WTC11 (cell line): ENCODE results near the gene BORCS5.

ENCODE experiments used
- CREB1 ChIP-seq: sonication (generic); formaldehyde crosslinking; IDR thresholded peaks from 2 replicates; pipeline ENCODE4 v1.8.0; 2023; ENCODE audit warnings: mild to moderate bottlenecking, missing genetic modification reagents
- CTCF ChIP-seq: fragments of 200-600 bp; IDR thresholded peaks from 2 replicates; pipeline ENCODE4 v1.8.0; 2022; ENCODE audit warnings: antibody characterized with exemption
- E2F1 ChIP-seq: sonication (generic); formaldehyde crosslinking; IDR thresholded peaks from 2 replicates; pipeline ENCODE4 v1.8.0; 2022; ENCODE audit warnings: mild to moderate bottlenecking, missing genetic modification reagents
- ETV6 ChIP-seq: sonication (generic); formaldehyde crosslinking; IDR thresholded peaks from 2 replicates; pipeline ENCODE4 v1.8.1; 2022; ENCODE audit warnings: mild to moderate bottlenecking, missing genetic modification reagents
- NR2C2 ChIP-seq: sonication (generic); formaldehyde crosslinking; IDR thresholded peaks from 2 replicates; pipeline ENCODE4 v1.8.0; 2022; ENCODE audit warnings: mild to moderate bottlenecking, missing genetic modification reagents
- RELA ChIP-seq: sonication (generic); formaldehyde crosslinking; IDR thresholded peaks from 2 replicates; pipeline ENCODE4 v1.8.1; 2022; ENCODE audit warnings: missing genetic modification reagents, mild to moderate bottlenecking, borderline replicate concordance
- SP1 ChIP-seq: sonication (generic); formaldehyde crosslinking; conservative IDR thresholded peaks from 2 replicates; pipeline ENCODE4 v1.8.1; 2022; ENCODE audit warnings: missing genetic modification reagents
- USF2 ChIP-seq: sonication (generic); formaldehyde crosslinking; IDR thresholded peaks from 2 replicates; pipeline ENCODE4 v1.8.1; 2023; ENCODE audit warnings: mild to moderate bottlenecking, missing genetic modification reagents, moderate library complexity
- ZNF425 ChIP-seq: fragments of 250-450 bp; sonication (Bioruptor Pico); conservative IDR thresholded peaks from 2 replicates; pipeline ENCODE4 v1.9.0; 2021; ENCODE audit warnings: mild to moderate bottlenecking

GRCh38 chr12:12441429-12441807 is 84.5 kb downstream of the BORCS5 start:
- TF ChIP-seq CTCF (no peak), CREB1 (CRISPR knock-in tag) (no peak), E2F1 (CRISPR knock-in tag) (no peak), NR2C2 (CRISPR knock-in tag) (no peak), RELA (no peak), SP1 (CRISPR knock-in tag) (no peak), USF2 (CRISPR knock-in tag) (no peak), ETV6 (CRISPR knock-in tag) (no peak), ZNF425 (CRISPR knock-in tag) (no peak)
